GM12878 (cell line): ENCODE data around the gene SCUBE3. TPM values are rescaled to one million over a fixed set of nuclear protein-coding genes. Genes with fewer than 3 reads are reported as not detected.

Source experiments
- ATAC-seq: fragments of 200-7000 bp; cut with Tn5 transposase; 3 replicates; pipeline ENCODE4 v1.9.1; 2020; ENCODE audit warnings: mild to moderate bottlenecking, moderate library complexity
- BruUV-seq: library from RNA; stranded (reverse); fragments of 400-500 nt; replicated peaks from 2 replicates; lab custom pipeline; 2021; lab: Mats Ljungman, UMichigan
- CTCF ChIA-PET: fragments of 300-600 bp; sonication (Branson Sonifier 250); formaldehyde crosslinking; extraction: SDS; loops from one replicate; lab custom pipeline; 2021; ENCODE audit warnings: inconsistent platforms; lab: Yijun Ruan, JAX
- POLR2A ChIA-PET: fragments of 350-600 bp; formaldehyde crosslinking; extraction: SDS; loops from one replicate; lab custom pipeline; 2021; ENCODE audit warnings: inconsistent platforms; lab: Charles Lee
- RAD21 ChIA-PET: fragments of 300-600 bp; sonication (Branson Sonifier 250); formaldehyde crosslinking; loops from one replicate; lab custom pipeline; 2023; ENCODE audit warnings: antibody characterized with exemption; ENCODE audit not compliant: unreplicated experiment; lab: Charles Lee
- SMC1A ChIA-PET: fragments of 300-600 bp; sonication (Branson Sonifier 250); formaldehyde crosslinking; loops from one replicate; lab custom pipeline; 2023; ENCODE audit not compliant: unreplicated experiment, uncharacterized antibody; lab: Charles Lee
- DNase-seq: peaks from one replicate; pipeline ENCODE4 v3.0.0-alpha.2; 2011; ENCODE audit warnings: low read depth, low spot score
- FAIRE-seq: peaks from 3 replicates; lab custom pipeline; 2011; peaks lifted over from hg19 to GRCh38; lab: Jason Lieb, UNC
- H2AFZ ChIP-seq: 2 replicates; pipeline ENCODE4 v1.6.0; 2011; ENCODE audit warnings: low read depth, low read length, control low read depth; ENCODE audit not compliant: control insufficient read depth
- H3K27ac ChIP-seq: 2 replicates; pipeline ENCODE4 v1.5.1; 2011; ENCODE audit warnings: control low read depth; ENCODE audit not compliant: control insufficient read depth, insufficient read depth
- H3K27me3 ChIP-seq, 2 experiments: replicated peaks in 1 of 2; 2 replicates each; pipeline versions ENCODE4 v1.6.0 to v1.6.1; 2011; ENCODE audit warnings: low read length in 1 of 2; ENCODE audit not compliant: control insufficient read depth in 2 of 2, insufficient read depth in 2 of 2
- H3K36me3 ChIP-seq, 2 experiments: 2 replicates each; pipeline ENCODE4 v1.5.1; 2011; ENCODE audit warnings: low read length in 1 of 2; ENCODE audit not compliant: control insufficient read depth in 2 of 2, insufficient read depth in 2 of 2
- H3K4me1 ChIP-seq: 2 replicates; pipeline ENCODE4 v1.6.1; 2011; ENCODE audit warnings: mild to moderate bottlenecking, low read length, moderate library complexity, mixed read lengths; ENCODE audit not compliant: control insufficient read depth, insufficient read depth
- H3K4me2 ChIP-seq: 2 replicates; pipeline ENCODE4 v1.6.0; 2011; ENCODE audit warnings: control low read depth; ENCODE audit not compliant: control insufficient read depth, insufficient read depth
- H3K4me3 ChIP-seq: fragments of 200-600 bp; sonication (generic); 2 replicates; pipeline ENCODE4 v1.5.1; 2016
- H3K79me2 ChIP-seq: 2 replicates; pipeline ENCODE4 v1.6.0; 2011; ENCODE audit warnings: low read length; ENCODE audit not compliant: control insufficient read depth, insufficient read depth
- H3K9ac ChIP-seq: 2 replicates; pipeline ENCODE4 v1.8.0; 2011; ENCODE audit warnings: low read length, control low read depth, mixed read lengths; ENCODE audit not compliant: control insufficient read depth, insufficient read depth
- H3K9me3 ChIP-seq: replicated peaks from 3 replicates; pipeline ENCODE4 v1.5.1; 2011; ENCODE audit warnings: mild to moderate bottlenecking, low read length; ENCODE audit not compliant: control insufficient read depth, insufficient read depth
- H4K20me1 ChIP-seq: 2 replicates; pipeline ENCODE4 v1.6.0; 2011; ENCODE audit not compliant: control insufficient read depth, insufficient read depth
- BHLHE40 ChIP-seq, 2 experiments: fragments of 450-650 bp in 1 of 2; IDR thresholded peaks; 2 replicates each; pipeline ENCODE4 v1.6.1; 2011 to 2017; ENCODE audit warnings: low read depth in 2 of 2, borderline replicate concordance in 1 of 2, improper control_type of control experiment in 1 of 2, low read length in 1 of 2, mild to moderate bottlenecking in 1 of 2
- DPF2 ChIP-seq: fragments of 450-650 bp; IDR thresholded peaks from 2 replicates; pipeline ENCODE4 v1.6.1; 2017; ENCODE audit warnings: mild to moderate bottlenecking
- ETV6 ChIP-seq, 2 experiments: fragments of 450-650 bp in 1 of 2; IDR thresholded peaks in 1 of 2; conservative IDR thresholded peaks in 1 of 2; 2 replicates each; pipeline ENCODE4 v1.6.1; 2014; ENCODE audit warnings: antibody characterized with exemption in 1 of 2, borderline replicate concordance in 1 of 2, low read depth in 1 of 2, mild to moderate bottlenecking in 1 of 2, moderate library complexity in 1 of 2
- IKZF1 ChIP-seq: fragments of 450-650 bp; conservative IDR thresholded peaks from 2 replicates; pipeline ENCODE4 v1.6.1; 2017; ENCODE audit warnings: antibody characterized with exemption, mild to moderate bottlenecking
- IKZF2 ChIP-seq, 2 experiments: fragments of 450-650 bp; IDR thresholded peaks; 2 replicates each; pipeline ENCODE4 v1.6.1; 2017; ENCODE audit warnings: mild to moderate bottlenecking in 2 of 2, moderate library complexity in 2 of 2
- MTA3 ChIP-seq: IDR thresholded peaks from 2 replicates; pipeline ENCODE4 v1.6.1; 2012; ENCODE audit warnings: low read length, inconsistent platforms, borderline replicate concordance
- SPI1 ChIP-seq: IDR thresholded peaks from 2 replicates; pipeline ENCODE4 v1.6.1; 2011; ENCODE audit warnings: low read depth, mild to moderate bottlenecking, low read length, moderate library complexity, borderline replicate concordance; ENCODE audit not compliant: insufficient read depth
- ZNF24 ChIP-seq: fragments of 450-650 bp; IDR thresholded peaks from 2 replicates; pipeline ENCODE4 v1.6.1; 2017; ENCODE audit warnings: antibody characterized with exemption, mild to moderate bottlenecking
- WGBS: methylation state at CpG from one replicate; pipeline ENCODE4 v1.1.6; 2016; ENCODE audit warnings: low lambda C conversion rate; ENCODE audit not compliant: insufficient replicate concordance, insufficient coverage; ENCODE audit errors: missing lambda C conversion rate; 5-methylcytosine and 5-hydroxymethylcytosine counted together
- in situ Hi-C: fragments of 300-500 bp; cut with MboI; formaldehyde crosslinking; loops from 9 replicates; pipeline ENCODE4 v1.14.3; 2018; ENCODE audit warnings: mixed read lengths
- intact Hi-C: fragments of 100-400 bp; cut with micrococcal nuclease; formaldehyde crosslinking; loops from one replicate; pipeline ENCODE4 v1.14.2; 2022; ENCODE audit not compliant: unreplicated experiment
- polyA plus RNA-seq, 11 experiments: library from polyadenylated mRNA; depleted of rRNA in 4 of 11; unstranded in 6 of 11; stranded (reverse) in 5 of 11; fragments of >200 nt; fragmentation: Nextera tagmentation in 4 of 11; fragmentation: Illumina TruSeq in 1 of 11; extraction: Ambion mirVana in 4 of 11; extraction: Trizol in 1 of 11; gene quantifications; 1 replicate in 1 of 11; 2 replicates in 10 of 11; pipeline versions ENCODE4 v1.2.1 to v1.2.3, GENCODE V29; 2011 to 2016; ENCODE audit warnings: inconsistent platforms in 2 of 11, missing spikeins in 2 of 11, low read depth in 1 of 11
- total RNA-seq, 4 experiments: library from RNA; depleted of rRNA in 3 of 4; stranded (reverse); fragments of >200 nt in 3 of 4; fragmentation: Illumina TruSeq in 1 of 4; extraction: Trizol in 1 of 4; gene quantifications; 2 replicates each; pipeline versions ENCODE4 v1.2.1 to v1.2.3, GENCODE V29; 2013 to 2021
- TF ChIP-seq, protein P1 (sequence below): fragments of 450-650 bp; IDR thresholded peaks from 2 replicates; pipeline ENCODE4 v1.6.1; 2017; ENCODE audit warnings: antibody characterized with exemption, mild to moderate bottlenecking, moderate library complexity
- TF ChIP-seq, protein P2 (sequence below): fragments of 450-650 bp; IDR thresholded peaks from 2 replicates; pipeline ENCODE4 v1.6.1; 2017; ENCODE audit warnings: mild to moderate bottlenecking, moderate library complexity
- TF ChIP-seq, protein P3 (sequence below): fragments of 450-650 bp; IDR thresholded peaks from 2 replicates; pipeline ENCODE4 v1.6.1; 2017; ENCODE audit warnings: low read depth, mild to moderate bottlenecking, moderate library complexity
- TF ChIP-seq, protein P4 (sequence below): IDR thresholded peaks from 2 replicates; pipeline ENCODE4 v1.6.1; 2012; ENCODE audit warnings: low read depth, low read length, improper control_type of control experiment

SCUBE3 gene
- total and polyA plus RNA-seq, 10 of the 15 experiments (the other 5 are each of a cell fraction or from before 2014, with no cell fraction given) = under 0.01 to 0.20 (median 0.07) TPM; not detected in 4

DNA sequence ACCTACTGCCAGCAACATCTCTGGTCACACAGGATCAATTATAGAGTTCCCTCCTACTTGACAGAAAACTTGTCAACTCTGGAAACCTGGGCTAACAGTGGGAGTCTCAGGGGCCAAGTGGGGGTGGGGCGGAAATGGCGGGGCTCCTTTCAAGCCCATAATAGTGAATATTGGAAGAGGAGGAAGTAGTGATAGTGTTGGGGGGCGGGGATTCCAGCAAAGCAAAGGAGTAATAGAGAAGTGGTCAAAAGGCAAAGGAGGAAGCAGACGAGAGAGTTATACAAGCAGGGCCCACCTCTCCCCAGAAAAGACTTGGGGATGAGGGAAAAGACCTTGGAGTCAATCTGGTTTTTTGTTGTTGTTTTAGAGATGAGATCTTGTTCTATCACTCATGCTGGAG is 85.9 kb downstream of the SCUBE3 start:
- ATAC-seq (no peak), FAIRE-seq (no peak)

More for the DNA sequence above, 85.9 kb downstream of the SCUBE3 start:
- H3K4me2 ChIP-seq = peak overlapping the region; percentile 97
- ChIA-PET CTCF (interaction anchor here (0.9 to 7.2 kb wide), 5 partner anchors 16 to 150 kb away, joined by 3 to 217 read pairs (median 4); partner anchors contain the start of genes FANCE and PPARD), RAD21 (interaction anchor here (1.2 to 7.5 kb wide), 5 partner anchors 27 to 437 kb away, joined by 5 to 127 read pairs (median 8); partner anchors contain the start of gene ARMC12), POLR2A (interaction anchor here (0.6 to 1.5 kb wide), 6 partner anchors 9 to 218 kb away, joined by 3 to 6 read pairs (median 4); no protein-coding TSS in a partner anchor), SMC1A (interaction anchor here (0.7 to 7.1 kb wide), 6 partner anchors 27 to 222 kb away, joined by 3 to 135 read pairs (median 3); partner anchors contain the start of gene FANCE)
- peaks cover 57% of the 10 kb centered on the region for H3K79me2 ChIP-seq
- no peaks in the 10 kb centered on the region for H3K9me3 ChIP-seq
- intact Hi-C loops (loop anchor here (5.0 to 10.0 kb wide), 2 partner anchors 265 to 433 kb away; no protein-coding TSS in a partner anchor), in situ Hi-C loops (loop anchor here (5.0 kb wide), 2 partner anchors 33 to 168 kb away; partner anchors contain the start of gene RPL10A)
- BruUV-seq = no TSS peak
- peak overlapping the region; percentile 79 for H3K9ac ChIP-seq
- H4K20me1 ChIP-seq = no peaks in the 10 kb centered on the region
- H3K27ac ChIP-seq = peak overlapping the region; percentile 93
- peaks cover 35% of the 10 kb centered on the region for H3K4me1 ChIP-seq
- H2AFZ ChIP-seq = no peak overlapping the region; the same call in 1 of the 2 replicates
- WGBS = 0% methylated on average over 4 of the region's 4 CpGs
- H3K27me3 ChIP-seq = no peaks in the 10 kb centered on the region
- no peak for DNase-seq
- peaks cover 4 to 16% of the 10 kb centered on the region in 2 experiments; a peak in 3 of 4 replicates for H3K36me3 ChIP-seq
- H3K4me3 ChIP-seq = peak overlapping the region; percentile 89
- TF ChIP-seq BHLHE40 (IDR thresholded peaks at IDR 0.05; ENCODE audit: borderline replicate concordance in 1 of 2, low read depth in 2 of 2, low read length in 1 of 2) (no peak), ZNF24 (peak; percentile 44; the same call in 1 of the 2 replicates), IKZF1 (peak; percentile 68), SPI1 (peak; percentile 75), IKZF2 (IDR thresholded peaks at IDR 0.05) (peak; percentile 54 to 66), DPF2 (0 out of 2 replicates have a peak, but pooled peaks have one; percentile 48), MTA3 (no peak), ETV6 (conservative IDR thresholded peaks at IDR 0.05 in 1 of 2, IDR thresholded peaks at IDR 0.05 in 1 of 2; ENCODE audit: borderline replicate concordance in 1 of 2, low read depth in 1 of 2) (peak in 1 of 2 experiments; percentile 38; a peak in 2 of 4 replicates)
- TF ChIP-seq, protein P1, sequence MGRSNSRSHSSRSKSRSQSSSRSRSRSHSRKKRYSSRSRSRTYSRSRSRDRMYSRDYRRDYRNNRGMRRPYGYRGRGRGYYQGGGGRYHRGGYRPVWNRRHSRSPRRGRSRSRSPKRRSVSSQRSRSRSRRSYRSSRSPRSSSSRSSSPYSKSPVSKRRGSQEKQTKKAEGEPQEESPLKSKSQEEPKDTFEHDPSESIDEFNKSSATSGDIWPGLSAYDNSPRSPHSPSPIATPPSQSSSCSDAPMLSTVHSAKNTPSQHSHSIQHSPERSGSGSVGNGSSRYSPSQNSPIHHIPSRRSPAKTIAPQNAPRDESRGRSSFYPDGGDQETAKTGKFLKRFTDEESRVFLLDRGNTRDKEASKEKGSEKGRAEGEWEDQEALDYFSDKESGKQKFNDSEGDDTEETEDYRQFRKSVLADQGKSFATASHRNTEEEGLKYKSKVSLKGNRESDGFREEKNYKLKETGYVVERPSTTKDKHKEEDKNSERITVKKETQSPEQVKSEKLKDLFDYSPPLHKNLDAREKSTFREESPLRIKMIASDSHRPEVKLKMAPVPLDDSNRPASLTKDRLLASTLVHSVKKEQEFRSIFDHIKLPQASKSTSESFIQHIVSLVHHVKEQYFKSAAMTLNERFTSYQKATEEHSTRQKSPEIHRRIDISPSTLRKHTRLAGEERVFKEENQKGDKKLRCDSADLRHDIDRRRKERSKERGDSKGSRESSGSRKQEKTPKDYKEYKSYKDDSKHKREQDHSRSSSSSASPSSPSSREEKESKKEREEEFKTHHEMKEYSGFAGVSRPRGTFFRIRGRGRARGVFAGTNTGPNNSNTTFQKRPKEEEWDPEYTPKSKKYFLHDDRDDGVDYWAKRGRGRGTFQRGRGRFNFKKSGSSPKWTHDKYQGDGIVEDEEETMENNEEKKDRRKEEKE = no peak
- TF ChIP-seq, protein P2, sequence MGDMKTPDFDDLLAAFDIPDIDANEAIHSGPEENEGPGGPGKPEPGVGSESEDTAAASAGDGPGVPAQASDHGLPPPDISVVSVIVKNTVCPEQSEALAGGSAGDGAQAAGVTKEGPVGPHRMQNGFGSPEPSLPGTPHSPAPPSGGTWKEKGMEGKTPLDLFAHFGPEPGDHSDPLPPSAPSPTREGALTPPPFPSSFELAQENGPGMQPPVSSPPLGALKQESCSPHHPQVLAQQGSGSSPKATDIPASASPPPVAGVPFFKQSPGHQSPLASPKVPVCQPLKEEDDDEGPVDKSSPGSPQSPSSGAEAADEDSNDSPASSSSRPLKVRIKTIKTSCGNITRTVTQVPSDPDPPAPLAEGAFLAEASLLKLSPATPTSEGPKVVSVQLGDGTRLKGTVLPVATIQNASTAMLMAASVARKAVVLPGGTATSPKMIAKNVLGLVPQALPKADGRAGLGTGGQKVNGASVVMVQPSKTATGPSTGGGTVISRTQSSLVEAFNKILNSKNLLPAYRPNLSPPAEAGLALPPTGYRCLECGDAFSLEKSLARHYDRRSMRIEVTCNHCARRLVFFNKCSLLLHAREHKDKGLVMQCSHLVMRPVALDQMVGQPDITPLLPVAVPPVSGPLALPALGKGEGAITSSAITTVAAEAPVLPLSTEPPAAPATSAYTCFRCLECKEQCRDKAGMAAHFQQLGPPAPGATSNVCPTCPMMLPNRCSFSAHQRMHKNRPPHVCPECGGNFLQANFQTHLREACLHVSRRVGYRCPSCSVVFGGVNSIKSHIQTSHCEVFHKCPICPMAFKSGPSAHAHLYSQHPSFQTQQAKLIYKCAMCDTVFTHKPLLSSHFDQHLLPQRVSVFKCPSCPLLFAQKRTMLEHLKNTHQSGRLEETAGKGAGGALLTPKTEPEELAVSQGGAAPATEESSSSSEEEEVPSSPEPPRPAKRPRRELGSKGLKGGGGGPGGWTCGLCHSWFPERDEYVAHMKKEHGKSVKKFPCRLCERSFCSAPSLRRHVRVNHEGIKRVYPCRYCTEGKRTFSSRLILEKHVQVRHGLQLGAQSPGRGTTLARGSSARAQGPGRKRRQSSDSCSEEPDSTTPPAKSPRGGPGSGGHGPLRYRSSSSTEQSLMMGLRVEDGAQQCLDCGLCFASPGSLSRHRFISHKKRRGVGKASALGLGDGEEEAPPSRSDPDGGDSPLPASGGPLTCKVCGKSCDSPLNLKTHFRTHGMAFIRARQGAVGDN = peak; percentile 21; the same call in 1 of the 2 replicates
- TF ChIP-seq, protein P3, sequence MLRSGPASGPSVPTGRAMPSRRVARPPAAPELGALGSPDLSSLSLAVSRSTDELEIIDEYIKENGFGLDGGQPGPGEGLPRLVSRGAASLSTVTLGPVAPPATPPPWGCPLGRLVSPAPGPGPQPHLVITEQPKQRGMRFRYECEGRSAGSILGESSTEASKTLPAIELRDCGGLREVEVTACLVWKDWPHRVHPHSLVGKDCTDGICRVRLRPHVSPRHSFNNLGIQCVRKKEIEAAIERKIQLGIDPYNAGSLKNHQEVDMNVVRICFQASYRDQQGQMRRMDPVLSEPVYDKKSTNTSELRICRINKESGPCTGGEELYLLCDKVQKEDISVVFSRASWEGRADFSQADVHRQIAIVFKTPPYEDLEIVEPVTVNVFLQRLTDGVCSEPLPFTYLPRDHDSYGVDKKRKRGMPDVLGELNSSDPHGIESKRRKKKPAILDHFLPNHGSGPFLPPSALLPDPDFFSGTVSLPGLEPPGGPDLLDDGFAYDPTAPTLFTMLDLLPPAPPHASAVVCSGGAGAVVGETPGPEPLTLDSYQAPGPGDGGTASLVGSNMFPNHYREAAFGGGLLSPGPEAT = peak; percentile 24; the same call in 1 of the 2 replicates
- TF ChIP-seq, protein P4, sequence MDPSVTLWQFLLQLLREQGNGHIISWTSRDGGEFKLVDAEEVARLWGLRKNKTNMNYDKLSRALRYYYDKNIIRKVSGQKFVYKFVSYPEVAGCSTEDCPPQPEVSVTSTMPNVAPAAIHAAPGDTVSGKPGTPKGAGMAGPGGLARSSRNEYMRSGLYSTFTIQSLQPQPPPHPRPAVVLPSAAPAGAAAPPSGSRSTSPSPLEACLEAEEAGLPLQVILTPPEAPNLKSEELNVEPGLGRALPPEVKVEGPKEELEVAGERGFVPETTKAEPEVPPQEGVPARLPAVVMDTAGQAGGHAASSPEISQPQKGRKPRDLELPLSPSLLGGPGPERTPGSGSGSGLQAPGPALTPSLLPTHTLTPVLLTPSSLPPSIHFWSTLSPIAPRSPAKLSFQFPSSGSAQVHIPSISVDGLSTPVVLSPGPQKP = no peak
- TF ChIP-seq, all 136 proteins: peak for 8
